ENCODE data around the gene CDK1.

DNA sequence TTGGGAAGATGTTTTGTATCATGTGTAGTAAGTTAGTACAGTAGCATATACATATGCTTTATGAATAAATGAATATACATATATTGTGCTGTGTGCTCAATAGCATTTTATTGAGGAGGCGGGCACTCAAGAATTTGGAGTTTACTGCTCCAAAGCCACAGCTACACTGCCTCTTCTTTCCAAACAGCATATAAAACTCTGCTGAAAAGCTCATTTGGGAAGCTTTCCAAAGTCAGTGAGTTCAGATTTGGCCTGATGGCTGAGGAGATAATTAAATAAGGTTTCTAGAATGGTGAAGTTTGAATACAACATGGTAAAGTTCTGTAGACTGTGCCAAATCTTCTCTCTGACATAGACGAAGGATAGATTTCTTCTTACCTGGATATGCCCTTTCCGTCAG, 29.8 kb downstream of the CDK1 start:
- no peak for TF ChIP-seq POLR2AphosphoS2 (conservative IDR thresholded peaks at IDR 0.05; ENCODE audit: low read length)
- TF ChIP-seq SMC3 (IDR thresholded peaks at IDR 0.05), result no peak
- TF ChIP-seq POLR2A (IDR thresholded peaks at IDR 0.05; ENCODE audit: low read length), result no peak
- TF ChIP-seq, protein P1, sequence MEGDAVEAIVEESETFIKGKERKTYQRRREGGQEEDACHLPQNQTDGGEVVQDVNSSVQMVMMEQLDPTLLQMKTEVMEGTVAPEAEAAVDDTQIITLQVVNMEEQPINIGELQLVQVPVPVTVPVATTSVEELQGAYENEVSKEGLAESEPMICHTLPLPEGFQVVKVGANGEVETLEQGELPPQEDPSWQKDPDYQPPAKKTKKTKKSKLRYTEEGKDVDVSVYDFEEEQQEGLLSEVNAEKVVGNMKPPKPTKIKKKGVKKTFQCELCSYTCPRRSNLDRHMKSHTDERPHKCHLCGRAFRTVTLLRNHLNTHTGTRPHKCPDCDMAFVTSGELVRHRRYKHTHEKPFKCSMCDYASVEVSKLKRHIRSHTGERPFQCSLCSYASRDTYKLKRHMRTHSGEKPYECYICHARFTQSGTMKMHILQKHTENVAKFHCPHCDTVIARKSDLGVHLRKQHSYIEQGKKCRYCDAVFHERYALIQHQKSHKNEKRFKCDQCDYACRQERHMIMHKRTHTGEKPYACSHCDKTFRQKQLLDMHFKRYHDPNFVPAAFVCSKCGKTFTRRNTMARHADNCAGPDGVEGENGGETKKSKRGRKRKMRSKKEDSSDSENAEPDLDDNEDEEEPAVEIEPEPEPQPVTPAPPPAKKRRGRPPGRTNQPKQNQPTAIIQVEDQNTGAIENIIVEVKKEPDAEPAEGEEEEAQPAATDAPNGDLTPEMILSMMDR (IDR thresholded peaks at IDR 0.05), result no peak
- no peak for TF ChIP-seq EP300 (IDR thresholded peaks at IDR 0.05)
- no peak for TF ChIP-seq KDM5A (IDR thresholded peaks at IDR 0.05)
- TF ChIP-seq FOSL2 (IDR thresholded peaks at IDR 0.05), result no peak
- TF ChIP-seq FOSL2 (CRISPR knock-in tag; IDR thresholded peaks at IDR 0.05), result no peak

Data from A549 (cell line).